Measurements from ENCODE around the gene NRG2. TPM values are rescaled to one million over a fixed set of nuclear protein-coding genes. Genes with fewer than 3 reads are reported as not detected.

NRG2 gene
- total and polyA plus RNA-seq, 2 of the 8 experiments (the other 6 are each of a cell fraction or from before 2014, with no cell fraction given) = 0.27 to 0.54 TPM

- DNase-seq (ENCODE audit: low read depth in 1 of 2, low spot score in 2 of 2) (no peak), FAIRE-seq (no peak)
- no peak overlapping the region for H3K14ac ChIP-seq (ENCODE audit: insufficient read length)
- no peak overlapping the region for H3K4me2 ChIP-seq (ENCODE audit: insufficient read depth in 1 of 2, low read depth in 2 of 2, low read length in 2 of 2)
- H2BK12ac ChIP-seq (ENCODE audit: low read depth, low read length) = no peak overlapping the region
- H3K23ac ChIP-seq (ENCODE audit: insufficient read length) = no peak overlapping the region
- ChIA-PET POLR2A (ENCODE audit: partially characterized antibody) (interaction anchor here (1.2 kb wide), 1 partner anchor 44 kb away, joined by 3 read pairs; no protein-coding TSS in a partner anchor), CTCF (ENCODE audit: partially characterized antibody) (interaction anchor here (0.8 to 2.2 kb wide), 9 partner anchors 9 to 93 kb away, joined by 3 to 13 read pairs (median 3); no protein-coding TSS in a partner anchor)
- no peak overlapping the region for H2BK120ac ChIP-seq (replicated peaks; ENCODE audit: low read depth, low read length)
- H3K9ac ChIP-seq (replicated peaks in 1 of 4; ENCODE audit: extremely low read depth in 1 of 4, low read depth in 3 of 4, low read length in 3 of 4) = no peak overlapping the region
- no peak overlapping the region for H2AFZ ChIP-seq (ENCODE audit: low read length)
- H3K4ac ChIP-seq (replicated peaks; ENCODE audit: insufficient read length, low read depth, low read length) = no peak overlapping the region
- H2BK15ac ChIP-seq (ENCODE audit: low read length) = no peak overlapping the region
- H3K4me1 ChIP-seq (replicated peaks in 1 of 4; ENCODE audit: control insufficient read depth in 3 of 4, insufficient read depth in 4 of 4, low read length in 3 of 4) = no peaks in the 10 kb centered on the region
- no peak overlapping the region for H4K91ac ChIP-seq (replicated peaks; ENCODE audit: insufficient read length, low read length)
- H3K4me3 ChIP-seq (ENCODE audit: extremely low read depth in 1 of 4, insufficient read depth in 2 of 4, low read depth in 3 of 4, low read length in 4 of 4) = no peak overlapping the region
- no peaks in the 10 kb centered on the region for H3K23me2 ChIP-seq (ENCODE audit: low read depth, low read length)
- H2BK5ac ChIP-seq (ENCODE audit: low read depth, low read length) = no peak overlapping the region
- no peak overlapping the region for H4K8ac ChIP-seq (ENCODE audit: extremely low read depth, insufficient read depth, low read length)
- H3K18ac ChIP-seq (ENCODE audit: extremely low read depth, low read length) = no peak overlapping the region
- 86% methylated on average over 1 of the region's 1 CpG; no CpG with 5 or more reads in 1 of the 2 experiments for WGBS, 2 experiments (ENCODE audit: extremely low coverage in 1 of 2, insufficient coverage in 1 of 2, insufficient read length in 1 of 2, insufficient replicate concordance in 2 of 2, low coverage in 1 of 2, low lambda C conversion rate in 2 of 2, missing lambda C conversion rate in 1 of 2)
- no peak overlapping the region for H3K27ac ChIP-seq (ENCODE audit: low read depth, low read length)
- H3K36me3 ChIP-seq (ENCODE audit: control insufficient read depth in 2 of 4, insufficient read depth in 4 of 4, low read length in 3 of 4) = no peaks in the 10 kb centered on the region
- no peak overlapping the region for H2BK20ac ChIP-seq (ENCODE audit: low read length)
- no peak overlapping the region for H3K56ac ChIP-seq (replicated peaks; ENCODE audit: insufficient read length, low read depth, low read length)
- H4K20me1 ChIP-seq (replicated peaks in 1 of 2; ENCODE audit: control insufficient read depth in 1 of 2, insufficient read depth in 2 of 2, low read length in 2 of 2) = no peaks in the 10 kb centered on the region
- H4K5ac ChIP-seq (ENCODE audit: insufficient read length, low read depth, low read length) = no peak overlapping the region
- H3K79me1 ChIP-seq (ENCODE audit: low read depth, low read length) = no peaks in the 10 kb centered on the region
- no peaks in the 10 kb centered on the region for H3K79me2 ChIP-seq (ENCODE audit: control insufficient read depth in 1 of 2, insufficient read depth in 2 of 2, low read length in 2 of 2)
- H3K27me3 ChIP-seq (replicated peaks in 1 of 4; ENCODE audit: control insufficient read depth in 3 of 4, extremely low read depth in 1 of 4, insufficient read depth in 3 of 4, low read length in 3 of 4) = no peaks in the 10 kb centered on the region
- no peak overlapping the region for H2AK5ac ChIP-seq (ENCODE audit: low read depth, low read length)
- no peaks in the 10 kb centered on the region for H3K9me3 ChIP-seq (ENCODE audit: insufficient read depth in 2 of 2, low read depth in 1 of 2, low read length in 1 of 2)
- TF ChIP-seq RNF2 (IDR thresholded peaks at IDR 0.05; ENCODE audit: borderline replicate concordance, low read depth, low read length, missing control alignments, poor library complexity, severe bottlenecking) = no peak
- TF ChIP-seq GTF2F1 (IDR thresholded peaks at IDR 0.05; ENCODE audit: borderline replicate concordance, low read depth, low read length) = no peak
- no peak for TF ChIP-seq NANOG (IDR thresholded peaks at IDR 0.05; ENCODE audit: insufficient read depth, low read depth, low read length, poor library complexity, severe bottlenecking)
Observed at GRCh38 chr5:140076142-140076541, 33.0 kb upstream of the NRG2 start.

Measured in H1 (cell line).